Stimulated activated CD4-positive, alpha-beta T cell treated with anti-CD3 and anti-CD28 coated beads, Interleukin-2, amount 100 ng/mL, for 24 hours (primary cell): ENCODE measurements around the gene CEP89.
A peak's percentile ranks its signal among the peaks of the same experiment; 100 is the strongest.
"Not testable (repeated sequence)": the region's sequence is repeated elsewhere in the genome, so short reads cannot be mapped to it uniquely, and the experiment has no call there.

ENCODE experiments used
- DNase-seq, 2 donors: peaks; one replicate each; pipeline ENCODE4 v3.0.0-alpha.2; 2020

The CEP89 gene

DNA sequence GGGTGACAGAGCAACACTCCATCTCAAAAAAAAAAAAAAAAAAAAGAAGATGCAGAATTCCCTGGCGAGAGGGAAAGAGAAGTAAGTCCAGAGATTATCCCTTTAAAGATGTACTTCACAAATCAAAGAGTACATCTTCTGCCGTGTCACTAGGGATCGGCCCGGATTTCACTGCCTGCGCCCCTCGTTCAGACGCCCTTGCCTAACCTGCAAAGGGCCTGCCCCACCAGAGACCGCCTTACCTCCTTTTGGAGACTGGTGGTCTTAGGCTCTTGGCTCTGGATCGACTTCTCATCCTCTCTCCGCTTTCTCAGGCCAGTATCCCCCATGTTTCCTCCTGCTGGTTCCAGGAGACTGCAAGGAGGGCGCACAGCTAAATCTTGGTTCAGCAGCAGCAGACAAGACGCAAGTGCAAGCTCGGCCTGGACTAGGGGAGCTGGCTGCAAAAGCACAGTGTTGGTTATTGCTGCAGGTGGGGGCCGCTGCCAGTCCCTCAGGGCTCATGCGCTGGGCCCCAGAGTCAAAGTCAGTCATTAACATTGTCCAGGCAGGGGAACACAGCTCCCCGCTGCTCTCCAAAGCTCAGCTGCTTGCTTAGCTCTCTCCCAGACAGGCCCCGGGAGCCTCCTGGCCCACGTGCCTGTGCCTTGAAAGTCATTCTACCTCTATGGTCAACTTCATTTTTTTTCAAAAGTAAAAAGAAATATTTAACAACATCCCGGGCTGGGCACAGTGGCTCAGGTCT lies 103.4 kb downstream of the CEP89 start:
- no peak for DNase-seq

DNA sequence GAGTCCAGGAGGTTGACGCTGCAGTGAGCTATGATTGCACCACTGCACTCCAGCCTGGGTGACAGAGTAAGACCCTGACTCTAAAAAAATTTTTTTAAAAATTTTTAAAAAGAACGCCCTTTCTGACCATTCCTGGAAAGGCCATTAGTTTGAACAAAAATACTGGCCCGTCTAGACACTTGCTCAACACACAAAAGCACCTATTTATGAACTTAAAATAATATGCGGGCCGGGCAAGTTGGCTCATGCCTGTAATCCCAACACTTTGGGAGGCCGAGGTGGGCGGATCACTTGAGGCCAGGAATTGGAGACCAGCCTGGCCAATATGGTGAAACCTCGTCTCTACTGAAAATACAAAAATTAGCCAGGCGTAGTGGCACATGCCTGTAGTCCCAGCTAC lies 104.3 kb downstream of the CEP89 start:
- DNase-seq = not testable (repeated sequence)

GRCh38 chr19:32866564-32867265 lies 105.0 kb downstream of the CEP89 start:
- no peak for DNase-seq

GRCh38 chr19:32866061-32866460 lies 105.7 kb downstream of the CEP89 start:
- DNase-seq = no peak

- no peak for DNase-seq
Observed at GRCh38 chr19:32865326-32865725, 106.4 kb downstream of the CEP89 start.

GRCh38 chr19:32864318-32865007 lies 107.3 kb downstream of the CEP89 start:
- no peak for DNase-seq

DNA sequence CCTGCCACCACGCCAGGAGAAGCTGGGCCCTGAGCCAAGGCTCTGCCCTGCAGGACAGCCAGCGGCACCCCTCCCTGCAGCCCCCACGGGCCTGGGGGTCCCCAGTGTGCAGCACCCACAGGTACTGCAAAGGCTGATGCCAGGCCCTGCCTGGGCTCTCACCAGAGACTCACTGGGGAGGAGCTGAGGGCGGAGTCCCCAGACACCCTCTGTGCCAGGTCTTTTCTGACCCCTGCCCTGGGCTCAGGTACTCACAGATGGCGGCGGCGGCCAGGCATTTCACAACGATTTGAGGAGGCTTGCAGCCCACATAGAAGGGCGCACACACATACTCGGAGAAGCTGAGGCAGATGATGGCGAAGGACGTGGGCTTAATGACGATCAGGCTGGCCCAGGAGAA lies 107.9 kb downstream of the CEP89 start:
- no peak for DNase-seq

GRCh38 chr19:32863301-32863700 lies 108.5 kb downstream of the CEP89 start:
- DNase-seq = no peak

GRCh38 chr19:32862741-32863140 lies 109.0 kb downstream of the CEP89 start:
- no peak for DNase-seq

DNA sequence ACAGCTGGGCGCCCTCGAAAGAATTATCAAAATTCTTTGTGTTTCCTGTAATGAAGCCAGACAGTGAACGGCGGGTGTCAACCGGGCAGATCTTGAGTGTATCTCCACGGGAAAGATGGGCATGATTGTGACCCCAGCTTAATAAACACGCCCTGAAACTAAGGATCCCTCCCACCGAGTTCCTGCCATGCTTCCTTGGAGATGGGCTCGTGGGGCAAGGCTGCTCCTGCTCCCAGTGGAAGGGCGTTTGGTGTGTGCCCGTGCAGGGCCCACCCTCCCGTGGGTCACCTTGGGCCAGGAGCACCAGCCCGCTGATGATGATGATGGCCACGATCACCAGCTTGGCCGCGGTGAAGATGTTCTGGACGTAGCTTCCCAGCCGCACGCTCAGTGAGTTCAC lies 109.6 kb downstream of the CEP89 start:
- DNase-seq = no peak

DNA sequence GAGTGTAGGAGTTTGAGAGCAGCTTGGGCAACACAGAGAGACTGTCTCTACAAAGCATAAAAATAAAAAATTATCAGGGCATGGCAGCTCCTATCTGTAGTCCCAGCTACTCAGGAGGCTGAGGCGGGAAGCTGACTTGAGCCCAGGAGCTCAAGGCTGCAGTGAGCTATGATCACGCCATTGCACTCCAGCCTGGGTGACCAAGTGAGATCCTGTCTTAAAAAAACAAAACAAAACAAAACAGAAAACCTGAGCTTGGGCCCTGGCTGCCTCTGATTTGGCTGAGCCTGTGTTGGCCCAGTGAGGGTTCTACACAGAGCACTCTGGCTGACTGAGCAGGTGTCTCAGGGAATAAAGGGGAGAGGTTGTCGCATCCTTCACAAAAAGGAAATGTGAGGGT lies 110.2 kb downstream of the CEP89 start:
- DNase-seq = no peak

GRCh38 chr19:32859591-32859990 lies 112.2 kb downstream of the CEP89 start:
- no peak for DNase-seq

DNA sequence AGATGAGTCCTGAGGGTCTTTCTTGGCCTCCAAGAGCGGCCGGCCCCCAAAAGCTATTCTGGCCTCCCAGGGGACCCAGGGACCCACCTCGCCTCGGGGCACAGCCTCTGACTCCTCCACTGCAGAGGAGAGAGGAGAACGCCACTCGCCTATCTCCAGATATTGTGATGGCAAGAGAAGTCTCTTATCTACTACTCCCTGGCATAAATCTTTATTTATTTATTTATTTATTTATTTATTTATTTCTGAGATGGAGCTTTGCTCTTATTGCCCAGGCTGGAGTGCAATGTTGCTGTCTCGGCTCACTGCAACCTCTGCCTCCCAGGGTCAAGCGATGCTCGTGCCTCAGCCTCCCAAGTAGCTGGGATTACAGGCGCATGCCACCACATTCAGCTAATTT lies 113.2 kb downstream of the CEP89 start:
- no peak for DNase-seq

DNA sequence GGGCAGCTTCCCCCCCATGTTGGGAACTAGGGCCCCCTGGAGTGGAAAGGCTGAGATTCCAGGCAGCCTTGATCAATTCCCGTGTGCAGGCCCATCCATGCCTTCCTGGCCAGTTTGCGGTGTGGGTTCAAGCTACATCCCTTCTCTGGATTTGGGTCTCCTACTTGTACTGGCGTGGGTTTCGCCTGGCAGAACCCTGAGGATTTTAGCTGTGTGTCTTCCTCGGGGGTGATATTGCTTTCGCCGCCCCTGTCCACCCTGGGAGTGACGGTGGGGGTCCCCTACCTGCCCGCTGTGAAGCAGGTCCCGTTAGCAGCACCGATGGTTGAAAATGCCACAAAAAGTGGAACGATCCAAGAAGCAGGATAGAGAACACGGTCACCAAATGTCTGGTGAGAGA lies 113.6 kb downstream of the CEP89 start:
- no peak for DNase-seq

DNA sequence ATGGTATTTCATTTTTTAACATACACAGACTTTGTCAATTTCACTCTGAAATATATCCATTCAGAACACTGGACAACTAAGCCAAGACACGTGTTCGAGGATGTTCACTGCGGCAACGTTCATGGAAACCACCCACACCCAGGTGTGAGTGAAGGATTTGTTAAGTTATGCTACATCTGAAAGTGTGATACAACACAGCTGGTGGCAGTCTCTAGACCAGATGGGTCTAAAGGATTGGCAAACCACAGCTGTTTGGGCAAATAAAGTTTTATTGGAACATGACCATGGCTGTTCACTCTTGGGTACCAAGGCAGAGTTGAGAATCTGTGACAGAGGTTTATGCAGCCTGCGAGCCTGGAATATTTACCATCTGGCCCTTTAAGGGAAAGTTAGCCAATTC lies 114.2 kb downstream of the CEP89 start:
- no peak for DNase-seq

GRCh38 chr19:32856818-32857217 lies 114.9 kb downstream of the CEP89 start:
- DNase-seq = not testable (repeated sequence)

- no peak for DNase-seq
Observed at GRCh38 chr19:32852216-32852615, 119.5 kb downstream of the CEP89 start.

DNA sequence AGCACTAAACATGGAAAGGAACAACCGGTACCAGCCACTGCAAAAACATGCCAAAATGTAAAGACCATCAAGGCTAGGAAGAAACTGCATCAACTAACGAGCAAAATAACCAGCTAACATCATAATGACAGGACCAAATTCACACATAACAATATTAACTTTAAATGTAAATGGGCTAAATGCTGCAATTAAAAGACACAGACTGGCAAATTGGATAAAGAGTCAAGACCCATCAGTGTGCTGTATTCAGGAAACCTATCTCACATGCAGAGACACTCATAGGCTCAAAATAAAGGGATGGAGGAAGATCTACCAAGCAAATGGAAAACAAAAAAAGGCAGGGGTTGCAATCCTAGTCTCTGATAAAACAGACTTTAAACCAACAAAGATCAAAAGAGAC lies 123.7 kb downstream of the CEP89 start:
- DNase-seq = not testable (repeated sequence)

- DNase-seq = no peak
Observed at GRCh38 chr19:32843716-32844245, 128.0 kb downstream of the CEP89 start.

DNA sequence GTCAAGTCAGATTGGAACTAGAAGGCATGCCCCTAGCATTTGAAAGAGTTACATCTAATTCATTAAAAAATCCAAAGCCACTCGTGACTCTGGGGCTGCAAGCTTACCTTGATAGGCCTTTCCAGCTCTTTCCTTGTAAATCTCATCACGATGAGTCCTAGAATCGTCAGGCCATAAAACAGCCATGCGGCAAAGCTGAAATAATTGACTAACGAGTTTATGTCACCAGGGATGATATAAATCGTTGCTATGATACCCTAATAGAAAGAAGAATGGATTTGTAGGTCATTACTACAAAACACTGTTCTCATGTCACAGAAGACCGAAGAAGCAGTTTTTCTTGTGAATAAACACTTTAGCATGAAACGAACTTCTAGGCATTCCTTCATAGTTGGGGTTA lies 129.7 kb downstream of the CEP89 start:
- DNase-seq = no peak

DNA sequence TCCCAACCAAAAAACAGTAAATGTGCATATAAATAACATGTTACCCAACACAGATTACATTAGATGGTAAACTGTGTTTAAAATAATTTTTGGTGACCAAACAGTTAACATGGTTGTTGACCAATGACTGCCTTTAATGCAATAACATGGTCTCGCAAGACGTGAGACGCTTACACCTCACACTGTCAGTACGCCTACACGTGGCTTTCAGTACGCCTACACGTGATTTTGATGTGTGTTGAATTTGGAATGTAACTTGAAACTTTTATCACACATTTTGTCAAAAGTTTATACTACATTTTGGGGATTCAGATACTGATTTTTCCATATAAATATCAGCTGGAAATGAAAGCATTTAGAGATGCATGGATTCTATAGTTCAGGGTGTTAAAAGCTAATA lies 134.2 kb downstream of the CEP89 start:
- DNase-seq = peak in 1 of 2 donors; percentile 20

- not testable (repeated sequence) for DNase-seq
Observed at GRCh38 chr19:32833388-32833787, 138.4 kb downstream of the CEP89 start.

DNA sequence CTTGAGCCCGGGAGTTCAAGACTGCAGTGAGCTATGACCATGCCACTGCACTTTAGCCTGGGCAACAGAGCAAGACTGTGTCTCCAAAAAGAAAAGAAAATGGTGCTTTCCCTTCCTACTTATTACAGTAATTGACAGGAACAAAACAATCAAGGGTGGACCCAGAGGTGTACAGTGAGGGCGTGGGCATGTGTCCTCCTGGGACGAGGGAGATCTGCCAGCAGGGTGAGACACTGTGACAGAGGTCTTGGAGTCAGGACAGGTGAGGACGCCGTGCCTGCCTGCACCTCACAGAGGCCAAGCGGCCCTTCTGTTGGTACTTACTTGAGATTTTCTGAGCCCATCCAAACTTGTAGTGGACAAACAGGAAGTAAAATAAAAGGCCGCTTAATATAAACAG lies 138.9 kb downstream of the CEP89 start:
- not testable (repeated sequence) for DNase-seq

- DNase-seq = not testable (repeated sequence)
Observed at GRCh38 chr19:32832094-32832493, 139.7 kb downstream of the CEP89 start.
